Neural crest cell (in vitro differentiated cells): ENCODE results near the gene SAP30BP. TPM values are rescaled to one million over a fixed set of nuclear protein-coding genes. Genes with fewer than 3 reads are reported as not detected.

Source experiments
- DNase-seq: peaks from one replicate; pipeline ENCODE4 v3.0.0; 2021; ENCODE audit warnings: low read depth, mixed read lengths, low spot score
- H3K27ac Mint-ChIP-seq: one replicate; pipeline ENCODE4 v1.8.0; 2021; ENCODE audit warnings: mild to moderate bottlenecking, mixed read lengths; ENCODE audit not compliant: unreplicated experiment
- H3K27me3 Mint-ChIP-seq: 2 replicates; pipeline ENCODE4 v1.8.0; 2021; ENCODE audit warnings: low read depth, mild to moderate bottlenecking, mixed read lengths
- H3K36me3 Mint-ChIP-seq: 2 replicates; pipeline ENCODE4 v1.8.0; 2021; ENCODE audit warnings: low read depth, mild to moderate bottlenecking, mixed read lengths
- H3K4me1 Mint-ChIP-seq: 2 replicates; pipeline ENCODE4 v1.8.0; 2021; ENCODE audit warnings: mixed read lengths
- H3K4me3 Mint-ChIP-seq: one replicate; pipeline ENCODE4 v1.8.0; 2021; ENCODE audit warnings: mild to moderate bottlenecking, mixed read lengths
- H3K9me3 Mint-ChIP-seq: 2 replicates; pipeline ENCODE4 v1.8.0; 2021; ENCODE audit warnings: mixed read lengths
- CTCF ChIP-seq: fragments of 200-600 bp; sonication (generic); conservative IDR thresholded peaks from 2 replicates; pipeline ENCODE4 v1.5.0; 2021; ENCODE audit warnings: antibody characterized with exemption, mild to moderate bottlenecking
- total RNA-seq: library from RNA; stranded (reverse); gene quantifications from 2 replicates; pipeline ENCODE4 v1.2.1, GENCODE V29; 2021

Gene SAP30BP
- total RNA-seq, 1 donor from 2014 or later, result 113 TPM

- DNase-seq, result no peak
- Mint-ChIP-seq H3K36me3 (no peaks in the 10 kb centered on the region), H3K27ac (no peak overlapping the region), H3K4me1 (no peaks in the 10 kb centered on the region), H3K27me3 (no peaks in the 10 kb centered on the region), H3K4me3 (no peak overlapping the region), H3K9me3 (no peaks in the 10 kb centered on the region)
- no peak for TF ChIP-seq CTCF
These were observed 24.9 kb upstream of the SAP30BP start for GRCh38 chr17:75642182-75642783.

GRCh38 chr17:75642784-75643642, 24.1 kb upstream of the SAP30BP start:
- H3K27me3 Mint-ChIP-seq, result no peaks in the 10 kb centered on the region
- H3K36me3 Mint-ChIP-seq, result no peaks in the 10 kb centered on the region
- TF ChIP-seq CTCF, result no peak
- no peaks in the 10 kb centered on the region for H3K9me3 Mint-ChIP-seq
- no peak overlapping the region for H3K27ac Mint-ChIP-seq
- DNase-seq, result no peak
- no peaks in the 10 kb centered on the region for H3K4me1 Mint-ChIP-seq
- H3K4me3 Mint-ChIP-seq, result no peak overlapping the region

- TF ChIP-seq CTCF, result no peak
- Mint-ChIP-seq H3K27ac (no peak overlapping the region), H3K9me3 (no peaks in the 10 kb centered on the region), H3K4me3 (no peak overlapping the region), H3K4me1 (no peaks in the 10 kb centered on the region), H3K27me3 (no peaks in the 10 kb centered on the region), H3K36me3 (no peaks in the 10 kb centered on the region)
- no peak for DNase-seq
These were observed 23.5 kb upstream of the SAP30BP start for GRCh38 chr17:75643643-75644017.

- Mint-ChIP-seq H3K27me3 (no peaks in the 10 kb centered on the region), H3K4me3 (no peak overlapping the region), H3K27ac (no peak overlapping the region), H3K36me3 (no peaks in the 10 kb centered on the region), H3K9me3 (no peaks in the 10 kb centered on the region), H3K4me1 (peaks cover 14% of the 10 kb centered on the region)
- no peak for TF ChIP-seq CTCF
- DNase-seq, result no peak
These were observed 21.6 kb upstream of the SAP30BP start for GRCh38 chr17:75645501-75645888.

- TF ChIP-seq CTCF, result no peak
- Mint-ChIP-seq H3K4me1 (peaks cover 14% of the 10 kb centered on the region), H3K9me3 (no peaks in the 10 kb centered on the region), H3K27ac (peak overlapping the region; percentile 75), H3K27me3 (no peaks in the 10 kb centered on the region), H3K36me3 (no peaks in the 10 kb centered on the region), H3K4me3 (no peak overlapping the region)
- no peak for DNase-seq
These were observed 21.1 kb upstream of the SAP30BP start for GRCh38 chr17:75645889-75646637.
